Activated CD4-positive, alpha-beta T cell treated with anti-CD3 and anti-CD28 coated beads, Interleukin-2, amount 50 U/mL, for 24 hours (primary cell): ENCODE results near the gene ILKAP.

Source experiments
- DNase-seq, 2 donors: peaks; one replicate each; pipeline ENCODE4 v3.0.0-alpha.2; 2020; ENCODE audit warnings: low read depth in 1 of 2, low spot score in 1 of 2

ILKAP gene

DNA sequence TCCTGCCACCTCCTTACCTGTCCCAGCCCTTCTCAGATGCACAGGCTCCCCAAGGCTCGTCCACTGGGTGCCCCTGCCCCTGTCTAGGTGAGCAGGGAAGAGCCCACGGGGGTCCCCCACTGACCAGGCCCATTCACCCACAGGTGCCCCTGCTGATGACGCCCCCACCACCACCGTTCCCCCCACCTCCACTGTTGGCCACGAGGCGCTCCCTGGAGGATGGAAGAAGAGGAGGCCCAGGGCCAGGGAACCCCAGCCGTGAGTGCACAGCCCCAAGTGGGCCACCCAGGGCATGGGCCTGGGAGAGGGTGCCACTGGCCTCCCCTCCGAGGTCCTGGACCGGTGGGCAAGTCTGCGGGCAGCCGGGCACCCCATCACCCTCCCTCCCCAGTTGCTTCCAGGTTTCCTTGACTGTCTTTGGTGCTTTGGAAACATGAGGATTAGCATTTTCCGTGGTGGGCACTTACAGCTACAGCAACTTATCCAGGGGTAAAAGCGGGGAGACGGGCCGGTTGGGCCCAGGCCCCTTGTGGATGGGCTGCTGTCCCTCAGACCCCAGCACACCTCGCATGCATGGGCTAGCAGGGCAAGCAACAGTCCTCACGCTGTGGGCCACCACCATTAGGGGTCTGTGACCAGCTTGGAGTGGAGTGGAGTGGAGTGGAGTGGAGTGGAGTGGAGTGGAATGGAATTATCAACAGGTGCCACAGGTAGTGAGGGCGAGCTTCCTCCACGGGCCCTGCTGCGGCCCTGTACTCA is 78.2 kb downstream of the ILKAP start:
- no peak for DNase-seq

DNA sequence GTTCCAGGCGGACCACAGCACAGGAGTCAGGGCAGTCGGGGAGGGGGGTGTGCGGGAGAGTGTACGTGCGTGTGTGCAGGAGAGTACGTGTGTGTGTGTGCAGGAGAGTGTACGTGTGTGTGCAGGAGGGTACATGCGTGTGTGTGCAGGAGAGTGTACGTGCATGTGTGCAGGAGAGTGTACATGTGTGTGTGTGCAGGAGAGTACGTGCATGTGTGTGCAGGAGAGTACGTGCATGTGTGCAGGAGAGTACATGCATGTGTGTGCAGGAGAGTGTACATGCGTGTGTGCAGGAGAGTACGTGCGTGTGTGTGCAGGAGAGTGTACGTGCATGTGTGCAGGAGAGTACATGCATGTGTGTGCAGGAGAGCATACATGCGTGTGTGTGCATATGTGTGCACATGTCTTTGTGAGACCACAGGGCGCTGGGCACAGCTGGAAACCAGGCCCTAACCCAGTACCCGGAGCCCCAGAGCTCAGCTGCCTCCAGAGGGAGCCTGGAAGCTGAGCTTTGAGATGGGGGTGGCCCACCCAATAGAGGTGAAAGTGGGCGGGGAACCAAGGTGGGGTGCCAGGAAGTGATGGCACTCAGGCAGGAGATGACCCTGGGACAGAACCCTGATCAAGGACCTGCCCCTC is 78.9 kb downstream of the ILKAP start:
- DNase-seq: no peak

DNA sequence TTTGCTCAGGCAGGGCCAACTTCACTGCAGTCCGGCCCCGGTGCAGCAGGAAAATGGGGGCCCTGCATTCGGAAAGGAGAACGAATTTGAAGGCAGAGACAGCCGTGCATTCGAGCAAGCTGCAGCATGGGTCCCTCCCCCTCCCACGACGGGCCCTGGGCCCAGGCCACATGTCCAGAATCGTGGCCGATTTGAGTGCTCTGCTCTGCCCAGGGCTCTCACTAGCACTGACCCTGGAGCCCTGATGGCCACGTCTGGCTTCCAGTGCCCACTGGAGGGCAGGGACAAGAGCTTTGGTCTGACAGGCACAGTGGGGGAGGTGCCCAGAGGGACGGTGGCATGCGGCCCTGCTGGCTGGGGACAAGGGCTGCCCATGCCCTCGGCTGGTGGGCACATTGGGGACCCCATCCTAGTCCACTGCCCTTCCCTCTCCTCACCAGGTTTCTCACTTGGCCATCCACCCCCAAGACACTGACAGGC is 79.5 kb downstream of the ILKAP start:
- no peak for DNase-seq

DNA sequence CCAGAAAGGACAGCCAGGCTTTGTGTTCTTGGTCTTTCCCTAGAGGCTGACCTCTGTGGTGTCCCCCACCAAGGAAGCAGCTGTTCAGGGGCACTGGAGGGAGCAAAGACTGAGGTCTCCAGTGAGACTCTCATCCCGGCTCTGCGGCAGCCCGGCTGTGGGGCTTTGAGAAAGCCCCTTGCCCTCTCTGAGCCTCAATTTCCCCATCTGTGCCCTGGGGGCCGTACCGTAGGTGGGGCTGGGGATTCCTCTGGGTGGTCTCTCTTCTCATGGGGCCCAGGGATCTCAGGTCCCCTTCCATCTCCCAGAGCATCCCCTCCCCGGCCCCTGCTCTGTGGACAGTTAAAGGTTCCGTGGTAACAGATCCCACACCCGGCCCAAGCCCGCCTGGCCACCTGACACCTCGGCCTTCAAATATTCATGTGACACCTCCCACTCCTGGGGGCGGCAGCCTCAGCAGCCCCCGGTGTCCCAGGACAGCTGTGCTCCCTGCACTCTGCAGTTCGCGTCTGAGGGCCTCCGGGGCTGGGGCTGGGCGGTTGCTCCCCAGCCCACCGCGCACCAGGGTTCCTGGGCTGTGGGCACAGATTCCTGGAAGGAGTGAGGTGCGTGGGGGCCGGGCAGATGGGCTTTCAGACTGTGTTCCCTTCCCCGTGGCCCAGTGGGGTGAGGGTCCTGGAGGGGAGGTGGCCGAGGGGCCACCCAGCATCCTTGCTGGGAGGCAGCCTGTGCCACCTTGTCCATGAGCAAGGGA is 80.1 kb downstream of the ILKAP start:
- no peak for DNase-seq

DNA sequence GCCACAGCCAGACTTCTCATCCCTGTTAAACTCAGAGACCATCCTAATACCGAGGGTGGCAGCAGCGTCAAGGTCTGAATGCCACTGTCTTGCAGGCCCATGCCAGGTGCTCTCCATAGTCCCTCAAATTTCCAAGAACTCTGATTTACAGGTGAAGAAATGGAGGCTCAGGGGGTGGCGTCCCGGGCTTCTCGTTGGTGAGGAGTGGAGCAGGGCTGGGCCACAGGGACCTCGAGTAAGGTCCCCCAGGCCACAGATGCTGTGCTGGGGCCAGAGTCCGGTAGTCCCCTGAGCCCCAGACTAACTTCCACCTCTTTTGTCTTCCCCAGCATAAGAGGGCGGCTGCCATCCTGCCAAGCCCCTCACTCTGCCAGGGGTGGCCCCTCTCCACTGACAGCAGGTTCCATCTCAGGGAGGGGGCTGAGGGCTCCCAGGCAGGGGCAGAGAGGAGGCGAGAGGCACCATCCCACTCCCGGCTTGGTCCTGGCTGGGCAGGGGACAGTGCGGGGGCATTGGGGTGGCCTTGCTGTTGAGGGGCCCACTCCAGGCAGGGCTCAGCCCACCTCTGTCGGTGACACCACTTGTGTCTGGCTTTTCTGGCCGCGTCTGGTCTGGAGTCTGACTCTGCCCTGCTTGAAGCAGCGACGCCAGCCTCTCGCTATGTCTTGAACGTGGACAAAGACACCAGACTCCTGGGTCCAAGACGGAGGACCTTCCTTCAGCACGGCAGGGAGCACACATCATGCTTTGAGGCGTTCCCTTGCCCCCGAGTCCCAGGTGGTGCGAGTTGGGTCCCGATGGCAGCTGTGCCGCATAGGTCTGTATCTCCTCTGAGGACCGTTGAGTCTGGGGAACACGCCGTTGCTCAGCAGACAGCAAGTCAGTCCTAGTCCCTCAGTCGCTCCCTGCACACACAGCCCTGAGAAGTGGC is 80.9 kb downstream of the ILKAP start:
- DNase-seq: no peak

DNA sequence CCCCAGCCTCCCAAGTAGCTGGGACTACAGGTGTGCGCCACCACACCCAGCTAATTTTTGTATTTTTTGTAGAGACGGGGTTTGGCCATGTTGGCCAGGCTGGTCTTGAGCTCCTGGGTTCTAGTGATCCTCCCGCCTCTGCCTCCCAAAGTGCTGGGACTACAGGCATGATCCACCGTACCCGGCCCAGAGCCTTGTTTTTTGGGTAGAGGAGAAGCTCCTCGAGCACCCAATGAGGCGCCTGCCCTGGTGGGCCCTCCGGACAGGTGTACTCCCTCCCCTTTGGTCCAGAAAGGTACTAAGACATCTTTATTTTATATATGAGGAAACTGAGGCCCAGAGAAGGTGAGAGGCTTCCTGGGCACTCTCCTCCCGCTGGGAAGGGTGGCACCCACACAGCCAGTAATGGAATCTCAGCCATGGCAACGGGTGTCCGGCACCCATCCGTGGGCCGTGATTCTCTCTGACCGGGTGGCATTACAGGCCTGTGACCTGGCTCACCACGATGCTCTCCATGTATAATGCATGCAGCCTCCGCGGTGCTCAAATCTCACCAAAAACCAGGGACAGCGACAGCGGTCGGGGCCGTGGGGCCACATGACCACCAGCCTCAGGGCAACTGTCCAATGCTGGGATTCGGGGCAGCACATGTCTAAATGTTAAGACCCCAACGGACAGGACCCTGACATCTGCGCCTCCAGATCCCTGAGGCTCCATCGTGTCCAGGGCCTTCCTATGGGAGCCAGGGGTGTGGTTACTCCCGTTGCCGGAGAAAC is 81.8 kb downstream of the ILKAP start:
- no peak for DNase-seq

DNA sequence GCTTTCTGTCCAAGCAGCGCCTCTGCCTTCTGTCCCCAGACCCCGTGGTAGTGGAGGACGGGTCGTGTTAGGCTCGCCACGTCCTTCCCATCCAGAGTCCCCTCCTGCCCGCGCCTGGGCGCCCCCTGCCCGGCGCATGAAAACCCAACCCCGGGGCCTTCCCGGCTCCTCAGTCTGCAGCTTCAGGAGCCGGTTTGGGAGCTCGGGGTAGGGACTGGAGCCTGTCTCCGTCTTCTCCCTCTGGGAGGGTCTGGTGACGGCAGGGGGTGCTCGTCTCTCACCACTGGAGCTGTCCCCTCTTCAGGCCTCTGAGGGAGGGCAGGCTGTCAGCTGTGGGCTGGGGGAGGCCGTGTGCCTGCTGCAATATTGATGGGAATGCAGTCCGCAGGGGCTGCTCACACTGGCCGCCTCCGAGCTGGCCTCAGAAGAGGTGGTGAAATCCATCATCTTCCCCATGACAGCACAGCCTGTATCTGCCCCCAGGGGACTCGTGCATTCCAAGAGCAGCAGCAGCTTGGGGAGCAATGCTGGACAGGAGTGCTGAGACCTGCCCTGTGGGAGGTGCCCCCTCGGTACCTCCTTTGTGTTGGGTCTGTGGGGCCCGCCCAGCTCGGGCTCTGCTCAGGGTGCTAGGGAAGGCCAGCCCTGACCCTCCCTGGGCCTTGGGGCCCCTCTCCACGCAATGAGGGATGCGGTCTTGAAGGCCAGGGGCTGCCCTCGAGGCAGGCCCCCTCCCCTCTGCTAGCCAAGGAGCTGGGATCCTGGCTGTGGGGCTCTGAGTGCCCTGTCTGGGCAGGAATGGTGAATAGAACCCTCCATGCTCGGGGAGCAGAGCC is 82.8 kb downstream of the ILKAP start:
- no peak for DNase-seq
